A549 treated with Mapracorat at 1 μM for 4 hours (cell line): ENCODE results near the gene C18orf54. TPM values are rescaled to one million over a fixed set of nuclear protein-coding genes. Genes with fewer than 3 reads are reported as not detected.

ENCODE experiments used
- total RNA-seq: library from RNA; stranded (reverse); fragments of 200-300 nt; extraction: Qiagen RNA extraction; gene quantifications from 5 replicates; pipeline ENCODE4 v1.2.3, GENCODE V29; 2022

The C18orf54 gene
- total RNA-seq, result 1.9 to 3.2 TPM (median 2.6 TPM) in 5 replicates

DNA sequence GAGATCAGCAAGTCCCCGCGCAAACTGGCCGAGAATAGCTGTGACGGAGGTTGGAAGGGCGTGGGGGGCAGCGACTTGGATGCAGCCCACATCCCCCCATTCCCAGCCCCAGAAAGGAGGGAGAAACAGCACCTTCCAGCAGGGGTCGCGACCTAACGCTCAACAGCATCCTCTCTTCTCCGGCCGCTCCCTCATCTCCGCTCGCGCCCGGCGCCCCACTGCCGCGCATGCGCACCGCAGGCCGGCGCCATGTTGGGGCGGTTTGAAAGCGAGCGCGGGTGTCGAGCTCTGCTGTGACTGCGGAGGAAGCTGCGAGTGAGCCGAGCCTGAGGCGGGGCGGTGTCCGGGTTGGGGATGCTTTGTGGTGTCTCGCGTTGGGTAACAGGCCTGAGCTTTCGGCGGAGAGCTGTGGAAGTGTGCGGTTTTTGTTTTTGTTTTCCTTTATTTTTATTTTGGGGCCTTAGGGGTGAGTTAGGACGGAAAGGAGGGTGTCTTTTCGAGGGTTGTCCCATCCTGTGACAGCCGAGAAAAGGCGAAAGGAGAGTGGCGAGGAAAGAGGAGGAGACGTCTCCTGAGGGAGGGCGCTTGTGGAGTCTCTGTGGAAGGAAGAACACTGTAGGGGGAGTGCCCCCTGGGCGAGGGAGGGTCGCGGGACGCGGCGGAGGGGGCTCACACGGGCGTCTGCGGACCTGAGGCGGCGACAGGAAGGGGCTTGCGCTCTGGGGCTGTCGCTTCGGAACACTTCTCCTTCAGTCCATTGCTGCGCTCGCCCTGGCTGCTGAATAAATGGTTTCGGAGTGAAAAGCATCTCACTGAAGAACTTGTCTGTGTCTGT, at the start of gene C18orf54, which contains the start of gene STARD6:
Gene C18orf54, plus strand, starts transcription at position 247 of the 835 bp plus-strand sequence. CDS start 2,667 bp downstream, outside the sequence.
Gene STARD6, minus strand, starts transcription at position 199 of the 835 bp plus-strand sequence. CDS start 3,285 bp downstream, outside the sequence.

Other genes with a start within 250 kb of the C18orf54 start
- gene MBD2, start 133.2 kb upstream of the C18orf54 start, total RNA-seq, result 51.8 to 63.4 TPM (median 52.8 TPM) in 5 replicates
- gene POLI, start 88.4 kb upstream of the C18orf54 start, total RNA-seq, result 6.0 to 8.3 TPM (median 7.6 TPM) in 5 replicates
- gene STARD6, start within 50 bp of the C18orf54 start, total RNA-seq, result not detected in 5 replicates
- not detected in 5 replicates for gene DYNAP, start 233.3 kb downstream of the C18orf54 start, total RNA-seq